Sigmoid colon (tissue), 7 donors: ENCODE results near the gene ATRAID. TPM values are rescaled to one million over a fixed set of nuclear protein-coding genes. Genes with fewer than 3 reads are reported as not detected.

Source experiments
- DNase-seq: peaks from one replicate; pipeline ENCODE4 v3.0.0-alpha.2; 2019
- H3K27ac ChIP-seq, 4 donors: fragments of 200-600 bp; sonication (generic); one replicate each; pipeline ENCODE4 v1.5.1; 2016 to 2019; ENCODE audit warnings: mild to moderate bottlenecking in 1 of 4
- H3K27me3 ChIP-seq, 3 donors: fragments of 200-600 bp; sonication (generic); one replicate each; pipeline ENCODE4 v1.5.1; 2019; ENCODE audit warnings: mild to moderate bottlenecking in 1 of 3
- H3K36me3 ChIP-seq, 4 donors: fragments of 200-600 bp; sonication (generic); one replicate each; pipeline ENCODE4 v1.5.1; 2016 to 2019
- H3K4me1 ChIP-seq, 4 donors: fragments of 200-600 bp; sonication (generic); one replicate each; pipeline ENCODE4 v1.5.1; 2017 to 2019
- H3K4me3 ChIP-seq, 4 donors: fragments of 200-600 bp; sonication (generic); one replicate each; pipeline ENCODE4 v1.5.1; 2017 to 2019; ENCODE audit warnings: mild to moderate bottlenecking in 2 of 4, moderate library complexity in 1 of 4
- H3K9me3 ChIP-seq, 4 donors: fragments of 200-600 bp in 3 of 4; sonication (generic) in 3 of 4; one replicate each; pipeline versions ENCODE4 v1.5.1 to v1.6.1; 2013 to 2019
- EP300 ChIP-seq, 4 donors: sonication (generic); formaldehyde crosslinking; IDR thresholded peaks; one replicate each; pipeline ENCODE4 v1.6.1; 2017; ENCODE audit warnings: antibody characterized with exemption in 4 of 4
- POLR2A ChIP-seq, 2 donors: fragments of 450-650 bp; IDR thresholded peaks; one replicate each; pipeline ENCODE4 v1.6.1; 2016; ENCODE audit warnings: antibody characterized with exemption in 2 of 2, mild to moderate bottlenecking in 2 of 2, moderate library complexity in 2 of 2
- POLR2AphosphoS5 ChIP-seq, 4 donors: sonication (generic); formaldehyde crosslinking; IDR thresholded peaks; one replicate each; pipeline ENCODE4 v1.6.1; 2017; ENCODE audit warnings: antibody characterized with exemption in 4 of 4
- WGBS, 2 donors: extraction: QIAGEN DNeasy Blood & Tissue Kit; methylation state at CpG; one replicate each; pipeline ENCODE4 v1.1.7; 2013; 5-methylcytosine and 5-hydroxymethylcytosine counted together
- intact Hi-C: fragments of 100-400 bp; cut with DNase I; formaldehyde crosslinking; loops from one replicate; pipeline ENCODE4 v1.15.1; 2023
- polyA plus RNA-seq, 3 donors: library from polyadenylated mRNA; stranded (reverse); fragments of 200-250 nt; gene quantifications; one replicate each; pipeline ENCODE4 v1.2.3, GENCODE V29; 2013
- total RNA-seq, 4 donors: library from RNA; depleted of rRNA; stranded (reverse); fragments of >200 nt; gene quantifications; one replicate each; pipeline ENCODE4 v1.1.0, GENCODE V29; 2016
- TF ChIP-seq, protein P1 (sequence below), 4 experiments: fragments of 450-650 bp in 3 of 4; fragments of 200-600 bp in 1 of 4; IDR thresholded peaks; one replicate each; pipeline ENCODE4 v1.5.1; 2016 to 2019; ENCODE audit warnings: antibody characterized with exemption in 4 of 4, mild to moderate bottlenecking in 3 of 4, moderate library complexity in 2 of 4
- donor health status: healthy with polysubstance abuse.
- donor health status: Bipolar disorder and iron deficiency.
- donor health status: healthy.

The ATRAID gene
- total and polyA plus RNA-seq, 7 donors = 58.5 to 226 (median 128) TPM

DNA sequence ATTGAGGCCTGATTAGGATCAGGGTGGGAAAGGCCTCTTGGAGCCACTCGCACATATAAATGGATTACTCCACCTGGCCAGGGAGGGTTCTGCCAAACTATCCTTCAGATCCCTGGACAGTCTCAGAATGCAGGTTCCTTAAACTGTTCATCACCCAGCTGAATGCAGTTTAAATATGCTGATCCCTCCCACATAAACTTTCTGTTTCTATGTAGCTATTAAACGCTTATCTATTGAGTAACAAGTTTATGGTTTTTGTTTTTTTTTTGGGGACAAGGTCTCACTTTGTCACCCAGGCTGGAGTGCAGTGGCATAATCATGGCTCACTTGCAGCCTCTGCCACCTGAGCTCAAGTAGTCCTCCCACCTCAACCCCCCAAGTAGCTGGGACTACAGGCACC lies 7.2 kb downstream of the ATRAID start:
- 66 to 80% methylated on average over 2 of the region's 2 CpGs for WGBS, 2 donors
- H3K4me3 ChIP-seq = no peak overlapping the region
- H3K36me3 ChIP-seq = peaks cover under 1 to 40% (median 18%) of the 10 kb centered on the region in 4 donors
- H3K27ac ChIP-seq = no peak overlapping the region
- H3K4me1 ChIP-seq = peaks cover 0 to 22% (median 15%) of the 10 kb centered on the region in 4 donors
- no peak for TF ChIP-seq EP300 (IDR thresholded peaks at IDR 0.05)
- no peak for TF ChIP-seq POLR2A (IDR thresholded peaks at IDR 0.05)
- no peak for TF ChIP-seq POLR2AphosphoS5 (IDR thresholded peaks at IDR 0.05)
- TF ChIP-seq, protein P1, sequence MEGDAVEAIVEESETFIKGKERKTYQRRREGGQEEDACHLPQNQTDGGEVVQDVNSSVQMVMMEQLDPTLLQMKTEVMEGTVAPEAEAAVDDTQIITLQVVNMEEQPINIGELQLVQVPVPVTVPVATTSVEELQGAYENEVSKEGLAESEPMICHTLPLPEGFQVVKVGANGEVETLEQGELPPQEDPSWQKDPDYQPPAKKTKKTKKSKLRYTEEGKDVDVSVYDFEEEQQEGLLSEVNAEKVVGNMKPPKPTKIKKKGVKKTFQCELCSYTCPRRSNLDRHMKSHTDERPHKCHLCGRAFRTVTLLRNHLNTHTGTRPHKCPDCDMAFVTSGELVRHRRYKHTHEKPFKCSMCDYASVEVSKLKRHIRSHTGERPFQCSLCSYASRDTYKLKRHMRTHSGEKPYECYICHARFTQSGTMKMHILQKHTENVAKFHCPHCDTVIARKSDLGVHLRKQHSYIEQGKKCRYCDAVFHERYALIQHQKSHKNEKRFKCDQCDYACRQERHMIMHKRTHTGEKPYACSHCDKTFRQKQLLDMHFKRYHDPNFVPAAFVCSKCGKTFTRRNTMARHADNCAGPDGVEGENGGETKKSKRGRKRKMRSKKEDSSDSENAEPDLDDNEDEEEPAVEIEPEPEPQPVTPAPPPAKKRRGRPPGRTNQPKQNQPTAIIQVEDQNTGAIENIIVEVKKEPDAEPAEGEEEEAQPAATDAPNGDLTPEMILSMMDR (IDR thresholded peaks at IDR 0.05) = no peak
- intact Hi-C loops = loop anchor here (10.0 kb wide), 2 partner anchors 136 to 276 kb away; partner anchors contain the start of genes FNDC4, GCKR and GTF3C2
- no peaks in the 10 kb centered on the region for H3K27me3 ChIP-seq
- no peaks in the 10 kb centered on the region for H3K9me3 ChIP-seq
- DNase-seq = no peak

DNA sequence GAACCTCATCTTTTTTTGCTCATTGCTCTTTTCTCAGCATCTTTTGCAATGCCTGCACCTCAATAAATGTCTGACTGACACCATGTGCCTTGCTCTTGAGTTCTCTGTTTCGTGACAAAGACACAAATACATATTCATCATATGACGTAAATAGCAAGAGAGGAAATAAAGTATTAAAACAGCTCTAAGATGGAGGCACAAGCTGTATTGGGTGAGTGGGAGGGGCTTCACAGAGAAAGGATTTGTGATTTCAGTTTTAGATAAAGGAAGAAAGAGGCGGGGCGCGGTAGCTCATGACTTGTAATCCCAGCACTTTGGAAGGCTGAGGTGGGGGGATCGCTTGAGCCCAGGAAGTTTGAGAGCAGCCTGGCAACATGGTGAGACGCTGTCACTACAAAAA lies 8.2 kb downstream of the ATRAID start:
- TF ChIP-seq POLR2AphosphoS5 (IDR thresholded peaks at IDR 0.05) (no peak), EP300 (IDR thresholded peaks at IDR 0.05) (no peak), POLR2A (IDR thresholded peaks at IDR 0.05) (no peak)
- TF ChIP-seq, protein P1 (IDR thresholded peaks at IDR 0.05) = no peak
- Histone ChIP-seq H3K27me3 (no peaks in the 10 kb centered on the region), H3K27ac (no peak overlapping the region), H3K4me3 (no peak overlapping the region), H3K36me3 (peaks cover 11 to 48% (median 24%) of the 10 kb centered on the region in 4 donors), H3K4me1 (peaks cover 0 to 22% (median 15%) of the 10 kb centered on the region in 4 donors), H3K9me3 (no peaks in the 10 kb centered on the region)
- 96 to 97% methylated on average over 7 of the region's 7 CpGs for WGBS, 2 donors
- intact Hi-C loops = no loop called here
- no peak for DNase-seq

DNA sequence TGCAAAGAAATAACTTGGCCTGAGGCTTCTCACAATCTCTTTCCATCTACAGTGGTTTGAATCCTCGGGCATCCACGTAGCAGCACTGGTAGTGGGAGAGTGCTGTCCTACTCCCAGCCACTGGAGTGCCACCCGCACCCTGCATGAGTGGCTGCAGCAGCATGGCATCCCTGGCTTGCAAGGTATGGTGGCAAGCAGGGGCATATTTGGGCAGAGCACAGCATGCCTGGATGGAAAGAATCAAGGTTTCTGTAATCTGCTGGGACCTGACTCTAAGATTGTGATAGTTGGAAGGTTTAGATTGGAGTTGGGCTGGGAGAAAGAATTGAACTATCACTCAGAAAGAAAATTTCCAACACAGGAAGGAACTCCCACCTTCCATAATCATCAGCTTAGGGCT lies 9.3 kb downstream of the ATRAID start:
- no peak overlapping the region for H3K27ac ChIP-seq
- H3K4me3 ChIP-seq = no peak overlapping the region
- no peaks in the 10 kb centered on the region for H3K9me3 ChIP-seq
- intact Hi-C loops = no loop called here
- peak; percentile 45 for DNase-seq
- H3K36me3 ChIP-seq = peaks cover 11 to 51% (median 32%) of the 10 kb centered on the region in 4 donors
- TF ChIP-seq, protein P1 (IDR thresholded peaks at IDR 0.05) = no peak
- TF ChIP-seq EP300 (IDR thresholded peaks at IDR 0.05) = no peak
- TF ChIP-seq POLR2A (IDR thresholded peaks at IDR 0.05) = no peak
- TF ChIP-seq POLR2AphosphoS5 (IDR thresholded peaks at IDR 0.05) = no peak
- WGBS, 2 donors = 94 to 95% methylated on average over 3 of the region's 3 CpGs
- no peaks in the 10 kb centered on the region for H3K27me3 ChIP-seq
- peaks cover 0 to 21% (median 15%) of the 10 kb centered on the region in 4 donors for H3K4me1 ChIP-seq

DNA sequence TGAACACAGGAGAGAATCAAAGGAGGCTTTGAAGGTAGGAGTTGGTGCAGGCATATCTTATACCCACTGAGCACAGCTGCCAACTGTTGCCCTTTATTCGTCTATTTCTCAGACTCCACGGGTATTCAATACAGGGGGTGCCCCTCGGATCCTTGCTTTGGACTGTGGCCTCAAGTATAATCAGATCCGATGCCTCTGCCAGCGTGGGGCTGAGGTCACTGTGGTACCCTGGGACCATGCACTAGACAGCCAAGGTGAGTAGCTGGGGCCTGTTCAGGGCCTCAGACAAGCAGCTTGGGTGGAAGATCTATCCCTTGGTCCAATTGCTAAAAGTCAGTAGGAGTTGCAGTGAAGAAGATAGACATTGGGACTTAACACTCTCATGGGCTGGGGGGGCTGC lies 10.6 kb downstream of the ATRAID start:
- TF ChIP-seq POLR2A (IDR thresholded peaks at IDR 0.05) (no peak), POLR2AphosphoS5 (IDR thresholded peaks at IDR 0.05) (no peak), EP300 (IDR thresholded peaks at IDR 0.05) (no peak)
- TF ChIP-seq, protein P1 (IDR thresholded peaks at IDR 0.05) = no peak
- Histone ChIP-seq H3K4me1 (peaks cover 0 to 12% (median 9%) of the 10 kb centered on the region in 4 donors), H3K4me3 (no peak overlapping the region), H3K9me3 (no peaks in the 10 kb centered on the region), H3K27me3 (no peaks in the 10 kb centered on the region), H3K27ac (no peak overlapping the region), H3K36me3 (peaks cover 14 to 64% (median 43%) of the 10 kb centered on the region in 4 donors)
- DNase-seq = no peak
- intact Hi-C loops = no loop called here
- WGBS, 2 donors = 97 to 99% methylated on average over 5 of the region's 5 CpGs

DNA sequence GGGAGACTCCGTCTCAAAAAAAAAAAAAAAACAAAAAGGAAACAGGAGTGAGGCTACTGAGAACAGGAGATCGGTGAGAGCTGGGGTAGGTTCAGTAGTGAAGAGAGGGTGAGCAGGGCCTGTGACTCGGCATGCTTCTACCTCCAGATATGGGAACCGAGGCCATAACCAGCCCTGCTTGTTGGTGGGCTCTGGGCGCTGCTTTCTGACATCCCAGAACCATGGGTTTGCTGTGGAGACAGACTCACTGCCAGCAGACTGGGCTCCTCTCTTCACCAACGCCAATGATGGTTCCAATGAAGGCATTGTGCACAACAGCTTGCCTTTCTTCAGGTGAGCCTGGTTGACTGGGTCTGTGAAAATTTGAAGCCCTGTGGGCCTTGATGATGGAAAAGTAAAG lies 11.6 kb downstream of the ATRAID start:
- intact Hi-C loops = no loop called here
- Histone ChIP-seq H3K27ac (no peak overlapping the region), H3K27me3 (no peaks in the 10 kb centered on the region), H3K36me3 (peaks cover 14 to 74% (median 43%) of the 10 kb centered on the region in 4 donors), H3K9me3 (no peaks in the 10 kb centered on the region), H3K4me1 (peaks cover 0 to 3% (median under 1%) of the 10 kb centered on the region in 4 donors), H3K4me3 (no peak overlapping the region)
- TF ChIP-seq POLR2AphosphoS5 (IDR thresholded peaks at IDR 0.05) (no peak), POLR2A (IDR thresholded peaks at IDR 0.05) (no peak), EP300 (IDR thresholded peaks at IDR 0.05) (no peak)
- TF ChIP-seq, protein P1 (IDR thresholded peaks at IDR 0.05) = no peak
- 98% methylated on average over 6 of the region's 6 CpGs for WGBS, 2 donors
- no peak for DNase-seq
